H1 (cell line): Measurements from ENCODE around the gene TTC28. TPM values are rescaled to one million over a fixed set of nuclear protein-coding genes. Genes with fewer than 3 reads are reported as not detected.

ENCODE experiments used
- CTCF ChIA-PET: fragments of 300-600 bp; sonication (Branson Sonifier 250); formaldehyde crosslinking; loops from one replicate; lab custom pipeline; 2021; ENCODE audit not compliant: partially characterized antibody; lab: Charles Lee
- POLR2A ChIA-PET: fragments of 300-600 bp; sonication (Branson Sonifier 250); formaldehyde crosslinking; loops from one replicate; lab custom pipeline; 2021; ENCODE audit warnings: inconsistent platforms; ENCODE audit not compliant: partially characterized antibody; lab: Charles Lee
- DNase-seq, 2 experiments: peaks; one replicate each; pipeline versions ENCODE4 v3.0.0 to v3.0.0-alpha.2; 2010 to 2022; ENCODE audit warnings: low spot score in 2 of 2, low read depth in 1 of 2, mixed read lengths in 1 of 2
- FAIRE-seq: peaks from 2 replicates; lab custom pipeline; 2011; peaks lifted over from hg19 to GRCh38; lab: Jason Lieb, UNC
- H2AFZ ChIP-seq: 2 replicates; pipeline ENCODE4 v1.8.1; 2012; ENCODE audit warnings: low read length, inconsistent platforms
- H2AK5ac ChIP-seq: 2 replicates; pipeline ENCODE4 v1.6.1; 2013; ENCODE audit warnings: low read depth, low read length
- H2BK120ac ChIP-seq: replicated peaks from 2 replicates; pipeline ENCODE3; 2013; ENCODE audit warnings: low read depth, low read length, inconsistent platforms
- H2BK12ac ChIP-seq: 2 replicates; pipeline ENCODE4 v1.6.1; 2013; ENCODE audit warnings: low read depth, low read length
- H2BK15ac ChIP-seq: 2 replicates; pipeline ENCODE4 v1.6.1; 2013; ENCODE audit warnings: low read length
- H2BK20ac ChIP-seq: 2 replicates; pipeline ENCODE4 v1.6.1; 2013; ENCODE audit warnings: low read length
- H2BK5ac ChIP-seq: 2 replicates; pipeline ENCODE4 v1.6.1; 2013; ENCODE audit warnings: low read depth, low read length
- H3K14ac ChIP-seq: 2 replicates; pipeline ENCODE4 v1.6.1; 2013; ENCODE audit warnings: inconsistent platforms; ENCODE audit not compliant: insufficient read length
- H3K18ac ChIP-seq: 2 replicates; pipeline ENCODE4 v1.6.1; 2013; ENCODE audit warnings: low read length; ENCODE audit errors: extremely low read depth
- H3K23ac ChIP-seq: 2 replicates; pipeline ENCODE4 v1.6.1; 2013; ENCODE audit warnings: inconsistent platforms; ENCODE audit not compliant: insufficient read length
- H3K23me2 ChIP-seq: 2 replicates; pipeline ENCODE4 v1.6.1; 2013; ENCODE audit warnings: low read depth, low read length
- H3K27ac ChIP-seq: 2 replicates; pipeline ENCODE4 v1.6.1; 2011; ENCODE audit warnings: low read depth, low read length, inconsistent platforms
- H3K27me3 ChIP-seq, 4 experiments: replicated peaks in 1 of 4; 1 replicate in 1 of 4; 2 replicates in 3 of 4; pipeline versions ENCODE4 v1.6.1 to v1.8.1; 2011 to 2013; ENCODE audit warnings: low read length in 3 of 4, mild to moderate bottlenecking in 3 of 4, inconsistent platforms in 2 of 4, mixed read lengths in 2 of 4, moderate library complexity in 1 of 4; ENCODE audit not compliant: control insufficient read depth in 3 of 4, insufficient read depth in 3 of 4; ENCODE audit errors: extremely low read depth in 1 of 4
- H3K36me3 ChIP-seq, 4 experiments: 2 replicates each; pipeline versions ENCODE4 v1.6.1 to v1.8.1; 2011 to 2013; ENCODE audit warnings: mild to moderate bottlenecking in 4 of 4, low read length in 3 of 4, moderate library complexity in 2 of 4, control low read depth in 1 of 4, inconsistent platforms in 1 of 4; ENCODE audit not compliant: insufficient read depth in 4 of 4, control insufficient read depth in 2 of 4
- H3K4ac ChIP-seq: replicated peaks from 2 replicates; pipeline ENCODE3; 2013; ENCODE audit warnings: low read length, low read depth, mixed read lengths, inconsistent platforms; ENCODE audit not compliant: insufficient read length
- H3K4me1 ChIP-seq, 4 experiments: replicated peaks in 1 of 4; 1 replicate in 1 of 4; 2 replicates in 3 of 4; pipeline versions ENCODE4 v1.6.1 to v1.8.1; 2011 to 2013; ENCODE audit warnings: low read length in 3 of 4, inconsistent platforms in 2 of 4, mixed read lengths in 1 of 4; ENCODE audit not compliant: insufficient read depth in 4 of 4, control insufficient read depth in 3 of 4
- H3K4me2 ChIP-seq, 2 experiments: 2 replicates each; pipeline versions ENCODE4 v1.6.1 to v1.8.1; 2011 to 2013; ENCODE audit warnings: low read depth in 2 of 2, low read length in 2 of 2, control low read depth in 1 of 2, inconsistent platforms in 1 of 2, mild to moderate bottlenecking in 1 of 2; ENCODE audit not compliant: insufficient read depth in 1 of 2
- H3K4me3 ChIP-seq, 4 experiments: fragments of 200-600, 300-600 bp in 1 of 4; sonication (generic), shearing (Covaris generic), sonication (Bioruptor Twin) in 1 of 4; 2 replicates each; pipeline versions ENCODE4 v1.5.1 to v1.8.1; 2011 to 2016; ENCODE audit warnings: low read length in 4 of 4, low read depth in 3 of 4, control low read depth in 2 of 4, inconsistent platforms in 2 of 4, mild to moderate bottlenecking in 2 of 4, mixed read lengths in 1 of 4, moderate library complexity in 1 of 4; ENCODE audit not compliant: insufficient read depth in 2 of 4; ENCODE audit errors: extremely low read depth in 1 of 4
- H3K56ac ChIP-seq: replicated peaks from 2 replicates; pipeline ENCODE3; 2013; ENCODE audit warnings: low read depth, mild to moderate bottlenecking, mixed read lengths, low read length, inconsistent platforms; ENCODE audit not compliant: insufficient read length
- H3K79me1 ChIP-seq: 2 replicates; pipeline ENCODE4 v1.6.1; 2013; ENCODE audit warnings: low read depth, low read length, control low read depth
- H3K79me2 ChIP-seq, 2 experiments: 2 replicates each; pipeline versions ENCODE4 v1.6.1 to v1.8.1; 2012 to 2013; ENCODE audit warnings: low read length in 2 of 2, mild to moderate bottlenecking in 2 of 2, inconsistent platforms in 1 of 2; ENCODE audit not compliant: insufficient read depth in 2 of 2, control insufficient read depth in 1 of 2
- H3K9ac ChIP-seq, 4 experiments: replicated peaks in 1 of 4; 1 replicate in 1 of 4; 2 replicates in 3 of 4; pipeline versions ENCODE4 v1.6.1 to v1.8.1; 2011 to 2013; ENCODE audit warnings: low read depth in 3 of 4, low read length in 3 of 4, control low read depth in 2 of 4, mild to moderate bottlenecking in 2 of 4, moderate library complexity in 2 of 4, inconsistent platforms in 1 of 4; ENCODE audit errors: extremely low read depth in 1 of 4
- H3K9me3 ChIP-seq, 2 experiments: 2 replicates each; pipeline versions ENCODE4 v1.6.1 to v1.8.1; 2012 to 2013; ENCODE audit warnings: mild to moderate bottlenecking in 2 of 2, moderate library complexity in 2 of 2, control low read depth in 1 of 2, inconsistent platforms in 1 of 2, low read depth in 1 of 2, low read length in 1 of 2, mixed read lengths in 1 of 2; ENCODE audit not compliant: insufficient read depth in 2 of 2
- H4K20me1 ChIP-seq, 2 experiments: replicated peaks in 1 of 2; 2 replicates each; pipeline versions ENCODE3 to v1.8.1; 2011 to 2013; ENCODE audit warnings: inconsistent platforms in 2 of 2, low read length in 2 of 2, mild to moderate bottlenecking in 1 of 2; ENCODE audit not compliant: insufficient read depth in 2 of 2, control insufficient read depth in 1 of 2
- H4K5ac ChIP-seq: 2 replicates; pipeline ENCODE4 v1.6.1; 2013; ENCODE audit warnings: low read length, low read depth, mixed read lengths, inconsistent platforms; ENCODE audit not compliant: insufficient read length
- H4K8ac ChIP-seq: 2 replicates; pipeline ENCODE4 v1.8.0; 2013; ENCODE audit warnings: mild to moderate bottlenecking, moderate library complexity, low read length, inconsistent platforms; ENCODE audit not compliant: insufficient read depth; ENCODE audit errors: extremely low read depth
- H4K91ac ChIP-seq: replicated peaks from 2 replicates; pipeline ENCODE3; 2013; ENCODE audit warnings: low read length, mixed read lengths, inconsistent platforms; ENCODE audit not compliant: insufficient read length
- CTBP2 ChIP-seq: IDR thresholded peaks from 2 replicates; pipeline ENCODE4 v1.7.0; 2011; ENCODE audit warnings: borderline replicate concordance, mild to moderate bottlenecking, moderate library complexity, mixed read lengths, low read length; ENCODE audit not compliant: insufficient read depth, insufficient read length
- CTCF ChIP-seq, 3 experiments: IDR thresholded peaks; 1 replicate in 2 of 3; 2 replicates in 1 of 3; pipeline versions ENCODE4 v1.5.1 to v1.6.1; 2011; ENCODE audit warnings: low read length in 3 of 3, mild to moderate bottlenecking in 3 of 3, inconsistent platforms in 2 of 3, low read depth in 1 of 3, moderate library complexity in 1 of 3; ENCODE audit not compliant: insufficient read depth in 1 of 3; ENCODE audit errors: control extremely low read depth in 1 of 3
- EGR1 ChIP-seq: IDR thresholded peaks from 2 replicates; pipeline ENCODE4 v1.6.1; 2011; ENCODE audit warnings: low read depth, low read length, borderline replicate concordance
- HDAC6 ChIP-seq: IDR thresholded peaks from one replicate; pipeline ENCODE4 v1.7.1; 2012; ENCODE audit warnings: low read depth, mild to moderate bottlenecking, inconsistent platforms, low read length, moderate library complexity
- KDM1A ChIP-seq: fragments of 200-600, 300-600 bp; sonication (generic); IDR thresholded peaks from 2 replicates; pipeline ENCODE4 v1.7.1; 2016; ENCODE audit warnings: mild to moderate bottlenecking, low read length, borderline replicate concordance
- KDM5A ChIP-seq: fragments of 200-600 bp; IDR thresholded peaks from 2 replicates; pipeline ENCODE4 v1.7.1; 2012; ENCODE audit warnings: mild to moderate bottlenecking, low read length, inconsistent platforms, mixed read lengths
- POLR2AphosphoS5 ChIP-seq: IDR thresholded peaks from 2 replicates; pipeline ENCODE4 v1.6.1; 2011; ENCODE audit warnings: low read depth, low read length
- RBBP5 ChIP-seq: IDR thresholded peaks from 2 replicates; pipeline ENCODE4 v1.7.1; 2012; ENCODE audit warnings: low read depth, mild to moderate bottlenecking, inconsistent platforms, low read length, moderate library complexity, borderline replicate concordance
- RNF2 ChIP-seq: fragments of 200-900, 300-1000 bp; sonication (generic); IDR thresholded peaks from 2 replicates; pipeline ENCODE4 v1.7.1; 2016; ENCODE audit warnings: borderline replicate concordance, low read depth, mild to moderate bottlenecking, antibody characterized with exemption, low read length; ENCODE audit not compliant: poor library complexity, severe bottlenecking; ENCODE audit errors: missing control alignments
- SIRT6 ChIP-seq: IDR thresholded peaks from one replicate; pipeline ENCODE4 v1.7.1; 2012; ENCODE audit warnings: low read length, inconsistent platforms
- ZNF274 ChIP-seq: IDR thresholded peaks from 2 replicates; pipeline ENCODE4 v1.7.0; 2012; ENCODE audit warnings: low read length, borderline replicate concordance; ENCODE audit errors: extremely low read depth
- WGBS, 2 experiments: shearing (Covaris generic) in 1 of 2; methylation state at CpG; one replicate each; pipeline versions ENCODE4 v1.1.6 to v1.1.7; 2013 to 2015; ENCODE audit warnings: low lambda C conversion rate in 2 of 2, mixed read lengths in 2 of 2, inconsistent platforms in 1 of 2, low coverage in 1 of 2, missing lambda C conversion rate in 1 of 2; ENCODE audit not compliant: insufficient replicate concordance in 2 of 2, insufficient coverage in 1 of 2, insufficient read length in 1 of 2; ENCODE audit errors: extremely low coverage in 1 of 2, missing lambda C conversion rate in 1 of 2; 5-methylcytosine and 5-hydroxymethylcytosine counted together
- polyA plus RNA-seq, 7 experiments: library from polyadenylated mRNA; depleted of rRNA in 3 of 7; stranded (reverse) in 5 of 7; unstranded in 2 of 7; fragments of >200 nt in 5 of 7; fragments of 200-250 nt in 2 of 7; gene quantifications; 1 replicate in 5 of 7; 2 replicates in 1 of 7; 4 replicates in 1 of 7; pipeline versions ENCODE4 v1.2.1 to v1.2.3, GENCODE V29; 2011 to 2013; ENCODE audit warnings: missing spikeins in 2 of 7, mixed read lengths in 2 of 7
- total RNA-seq: library from RNA; stranded (reverse); fragmentation: NEBNext Ultra II Directional; extraction: Animal tissue kit (Norgen Biotek cat#: 25700); gene quantifications from 2 replicates; pipeline ENCODE4 v1.2.1, GENCODE V29; 2021

TTC28 gene
- total and polyA plus RNA-seq, 2 of the 8 experiments (the other 6 are each of a cell fraction or from before 2014, with no cell fraction given) = 2.6 to 12.6 TPM

DNA sequence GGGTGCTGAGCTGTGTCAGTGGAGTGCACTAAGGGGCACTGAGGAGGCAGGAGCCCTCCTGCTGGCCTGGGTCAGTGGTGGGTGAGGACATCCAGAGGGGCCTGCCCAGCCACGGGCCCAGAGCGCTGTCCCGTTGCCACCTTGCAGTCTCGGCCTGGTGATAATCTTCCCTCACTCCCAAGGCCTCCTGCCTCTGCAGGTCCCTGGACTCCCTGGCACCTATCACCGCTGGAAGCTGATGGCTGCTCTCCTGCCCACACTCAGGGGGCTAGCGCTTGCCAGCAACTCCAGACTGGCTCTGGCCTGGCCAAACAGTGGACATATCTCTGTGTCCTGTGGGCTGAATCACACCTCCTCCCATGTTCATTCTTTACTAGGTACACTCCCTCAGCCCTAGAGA, 674.1 kb downstream of the TTC28 start:
- Histone ChIP-seq H4K5ac (no peak overlapping the region), H3K23me2 (no peaks in the 10 kb centered on the region), H3K9me3 (no peaks in the 10 kb centered on the region), H3K79me2 (no peaks in the 10 kb centered on the region), H2BK20ac (no peak overlapping the region), H3K4ac (no peak overlapping the region), H4K8ac (no peak overlapping the region), H3K4me2 (no peak overlapping the region), H3K27ac (no peak overlapping the region), H3K14ac (no peak overlapping the region), H3K36me3 (no peaks in the 10 kb centered on the region), H4K91ac (no peak overlapping the region), H3K4me1 (no peaks in the 10 kb centered on the region), H3K56ac (no peak overlapping the region), H2AK5ac (no peak overlapping the region), H2BK5ac (no peak overlapping the region), H3K27me3 (no peaks in the 10 kb centered on the region), H3K4me3 (no peak overlapping the region), H3K18ac (no peak overlapping the region), H2BK120ac (no peak overlapping the region), H4K20me1 (no peaks in the 10 kb centered on the region), H2AFZ (no peak overlapping the region), H3K23ac (no peak overlapping the region), H3K9ac (no peak overlapping the region), H3K79me1 (no peaks in the 10 kb centered on the region), H2BK12ac (no peak overlapping the region), H2BK15ac (no peak overlapping the region)
- WGBS, 2 experiments = 93% methylated on average over 6 of the region's 6 CpGs; no CpG with 5 or more reads in 1 of the 2 experiments
- DNase-seq (no peak), FAIRE-seq (no peak)
- CTCF ChIA-PET = interaction anchor here (1.1 to 8.0 kb wide), 5 partner anchors 14 to 124 kb away, joined by 3 to 84 read pairs (median 10); no protein-coding TSS in a partner anchor
- POLR2A ChIA-PET = interaction anchor here (1.6 kb wide), 1 partner anchor 9 kb away, joined by 4 read pairs; no protein-coding TSS in a partner anchor
- TF ChIP-seq KDM5A (no peak), RBBP5 (no peak), CTCF (IDR thresholded peaks at IDR 0.05; ENCODE audit: control extremely low read depth in 1 of 3, insufficient read depth in 1 of 3, low read depth in 1 of 3, low read length in 3 of 3) (no peak), CTBP2 (no peak), HDAC6 (no peak), RNF2 (no peak), SIRT6 (no peak), EGR1 (no peak), ZNF274 (no peak), POLR2AphosphoS5 (no peak), KDM1A (no peak)
